Heart right ventricle (tissue), 16 donors: Measurements from ENCODE around the gene FAM9A. TPM values are rescaled to one million over a fixed set of nuclear protein-coding genes. Genes with fewer than 3 reads are reported as not detected.

Experiments used
- ATAC-seq, 8 donors: fragments of 200-7000 bp; cut with Tn5 transposase; one replicate each; pipeline ENCODE4 v1.9.1; 2020; ENCODE audit warnings: mild to moderate bottlenecking in 8 of 8, moderate library complexity in 8 of 8, moderate number of reproducible peaks in 1 of 8
- DNase-seq, 2 donors: peaks; one replicate each; pipeline ENCODE4 v3.0.0-alpha.2; 2020
- H3K27ac ChIP-seq, 10 donors: fragments of 200-600 bp; sonication (generic) in 2 of 10; one replicate each; pipeline versions ENCODE4 v1.5.0 to v1.8.0; 2020 to 2022; ENCODE audit warnings: mild to moderate bottlenecking in 3 of 10
- H3K27me3 ChIP-seq, 7 donors: fragments of 200-600 bp; one replicate each; pipeline ENCODE4 v1.8.0; 2021 to 2022; ENCODE audit warnings: mild to moderate bottlenecking in 2 of 7
- H3K36me3 ChIP-seq, 9 donors: fragments of 200-600 bp; sonication (generic) in 1 of 9; one replicate each; pipeline versions ENCODE4 v1.5.0 to v1.8.0; 2020 to 2022; ENCODE audit warnings: mild to moderate bottlenecking in 2 of 9
- H3K4me1 ChIP-seq, 9 donors: fragments of 200-600 bp; sonication (generic) in 1 of 9; one replicate each; pipeline versions ENCODE4 v1.5.0 to v1.8.0; 2020 to 2022; ENCODE audit warnings: mild to moderate bottlenecking in 4 of 9
- H3K4me3 ChIP-seq, 10 donors: fragments of 200-600 bp; sonication (generic) in 2 of 10; one replicate each; pipeline versions ENCODE4 v1.5.0 to v1.8.0; 2020 to 2022; ENCODE audit warnings: mild to moderate bottlenecking in 7 of 10, moderate library complexity in 2 of 10
- H3K9me3 ChIP-seq, 11 donors: fragments of 200-600 bp in 10 of 11; sonication (generic) in 2 of 11; one replicate each; pipeline versions ENCODE4 v1.5.0 to v1.8.0; 2013 to 2022; ENCODE audit warnings: mild to moderate bottlenecking in 2 of 11, control low read depth in 1 of 11, moderate library complexity in 1 of 11
- WGBS, 2 donors: extraction: QIAGEN DNeasy Blood & Tissue Kit; methylation state at CpG; one replicate each; pipeline ENCODE4 v1.1.7; 2013; ENCODE audit warnings: inconsistent platforms in 1 of 2; 5-methylcytosine and 5-hydroxymethylcytosine counted together
- intact Hi-C, 10 donors: fragments of 100-400 bp; cut with DNase I; formaldehyde crosslinking; loops; one replicate each; pipeline versions ENCODE4 v1.11.1 to v1.14.2; 2022
- long read RNA-seq, 3 donors: library from polyadenylated mRNA; unstranded; transcript quantifications; one replicate each; pipeline ENCODE4 v2.0.0, GENCODE V29; 2020 to 2021
- polyA plus RNA-seq, 2 donors: library from polyadenylated mRNA; stranded (reverse); fragments of 200-250 nt; gene quantifications; one replicate each; pipeline ENCODE4 v1.2.3, GENCODE V29; 2013
- total RNA-seq, 10 donors: library from RNA; stranded (reverse); fragmentation: NEBNext Ultra II Directional in 3 of 10; extraction: Animal tissue kit (Norgen Biotek cat#: 25700) in 3 of 10; gene quantifications; one replicate each; pipeline versions ENCODE4 v1.2.1 to v1.2.4, GENCODE V29; 2021 to 2023
- TF ChIP-seq, protein P1 (sequence below), 9 donors: fragments of 200-600 bp; sonication (generic) in 2 of 9; IDR thresholded peaks; one replicate each; pipeline versions ENCODE4 v1.5.0 to v1.8.0; 2021 to 2022; ENCODE audit warnings: antibody characterized with exemption in 9 of 9, mild to moderate bottlenecking in 5 of 9, moderate library complexity in 1 of 9
- donor health status: Arrhythmogenic right ventricular cardiomyopathy.
- donor health status: ischemic (EF 13 %, LVEDD 7.1; RV severe dilation, severe dysfunction).
- donor health status: healthy with polysubstance abuse.
- donor health status: DM: no; HTN: yes; CAD: no.
- donor health status: DM: no; HTN: no; CAD: no.
- donor health status: ischemic (EF 25% LVEDD 6.9; RV normal size, moderate dysfunction).
- donor health status: ischemic (EF 25% LVEDD 5.7; RV mildly dilated, moderate dysfunction).
- donor health status: healthy.
- donor health status: DM: yes; HTN: yes; CAD: no.
- donor health status: Ischemic cardiomyopathy.
- donor health status: ischemic (EF 35%, LVEDD 5.7; RV mildly dilated, moderate dysfunction).
- donor health status: nonischemic (EF 11% LVEDD 7.7; RV severe dilation, severe dysfunction).
- donor health status: DM: yes; HTN: yes; CAD: no.
- donor health status: PGD.
- donor health status: ischemic (EF 29% LVEDD 5.4; RV normal size, mild dysfunction).
- donor health status: nonischemic (EF 23%, LVEDD 6.1; RV moderate dilation, normal function).

FAM9A gene
- total RNA-seq (not detected), polyA plus RNA-seq (not detected)
- long read RNA-seq, donor 1 = 0 reads
- long read RNA-seq, donor 2 = 0 reads
- long read RNA-seq, donor 3 = 0 reads

DNA sequence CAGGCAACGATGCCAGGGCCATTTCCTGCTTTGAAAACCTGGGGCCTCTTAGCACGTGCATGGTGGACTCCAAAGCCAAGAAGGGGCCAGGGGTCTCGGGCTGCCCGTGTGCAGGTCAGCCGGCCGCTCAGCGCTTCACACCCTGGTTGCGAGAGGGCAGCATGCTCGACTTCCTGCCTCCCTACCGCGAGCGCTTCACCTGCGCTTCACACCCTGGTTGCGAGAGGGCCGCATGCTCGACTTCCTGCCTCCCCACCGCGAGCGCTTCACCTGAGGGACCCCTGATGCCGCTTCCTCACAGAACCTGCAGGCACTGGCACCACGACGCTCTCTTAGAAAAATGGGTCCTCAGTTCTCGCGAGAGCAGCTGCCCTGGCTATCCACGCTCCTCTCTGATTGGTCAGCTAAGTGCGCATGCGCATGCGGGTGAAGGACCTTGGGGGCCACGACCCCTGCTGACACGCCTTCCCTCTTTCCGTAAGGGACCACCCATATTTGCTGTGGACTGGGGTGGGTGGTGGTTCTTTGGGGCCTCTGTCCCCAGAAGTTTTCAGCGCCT lies at the start of gene FAM9A:
FAM9A (minus strand) TSS at position 343 of the 559 bp plus-strand sequence. CDS start 1,212 bp downstream, outside the sequence.
- Histone ChIP-seq H3K9me3 (no peaks in the 10 kb centered on the region), H3K27me3 (peaks cover 0 to 11% (median 0%) of the 10 kb centered on the region in 7 donors), H3K4me1 (no peaks in the 10 kb centered on the region), H3K36me3 (no peaks in the 10 kb centered on the region), H3K4me3 (no peak within 1 kb of the TSS), H3K27ac (no peak within 1 kb of the TSS)
- ATAC-seq (no peak), DNase-seq (no peak)
- 96 to 97% methylated on average over 20 to 32 of the region's 32 CpGs for WGBS, 2 donors
- TF ChIP-seq, protein P1, sequence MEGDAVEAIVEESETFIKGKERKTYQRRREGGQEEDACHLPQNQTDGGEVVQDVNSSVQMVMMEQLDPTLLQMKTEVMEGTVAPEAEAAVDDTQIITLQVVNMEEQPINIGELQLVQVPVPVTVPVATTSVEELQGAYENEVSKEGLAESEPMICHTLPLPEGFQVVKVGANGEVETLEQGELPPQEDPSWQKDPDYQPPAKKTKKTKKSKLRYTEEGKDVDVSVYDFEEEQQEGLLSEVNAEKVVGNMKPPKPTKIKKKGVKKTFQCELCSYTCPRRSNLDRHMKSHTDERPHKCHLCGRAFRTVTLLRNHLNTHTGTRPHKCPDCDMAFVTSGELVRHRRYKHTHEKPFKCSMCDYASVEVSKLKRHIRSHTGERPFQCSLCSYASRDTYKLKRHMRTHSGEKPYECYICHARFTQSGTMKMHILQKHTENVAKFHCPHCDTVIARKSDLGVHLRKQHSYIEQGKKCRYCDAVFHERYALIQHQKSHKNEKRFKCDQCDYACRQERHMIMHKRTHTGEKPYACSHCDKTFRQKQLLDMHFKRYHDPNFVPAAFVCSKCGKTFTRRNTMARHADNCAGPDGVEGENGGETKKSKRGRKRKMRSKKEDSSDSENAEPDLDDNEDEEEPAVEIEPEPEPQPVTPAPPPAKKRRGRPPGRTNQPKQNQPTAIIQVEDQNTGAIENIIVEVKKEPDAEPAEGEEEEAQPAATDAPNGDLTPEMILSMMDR (IDR thresholded peaks at IDR 0.05) = no peak
- intact Hi-C loops = no loop called here

DNA sequence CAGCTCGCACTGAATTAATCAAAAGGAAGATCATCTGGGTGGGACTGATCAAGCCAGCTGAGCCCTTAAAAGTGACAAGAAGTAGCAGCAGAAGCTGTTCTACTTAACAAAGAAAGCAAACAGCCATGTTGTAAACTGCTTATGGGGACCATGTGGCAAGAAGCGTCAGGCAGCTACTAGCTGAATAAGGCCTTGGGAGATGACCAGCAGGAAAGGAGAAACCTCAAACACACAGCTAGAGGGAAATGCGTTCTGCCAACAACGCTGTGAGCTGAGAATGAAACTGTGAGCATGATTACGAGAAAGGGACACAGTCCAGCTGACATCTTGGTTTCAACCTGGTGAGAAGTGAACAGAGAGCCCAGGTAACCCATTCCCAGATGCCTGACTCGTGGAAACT lies 49.3 kb upstream of the FAM9A start:
- 75 to 85% methylated on average over 6 of the region's 6 CpGs for WGBS, 2 donors
- Histone ChIP-seq H3K36me3 (no peaks in the 10 kb centered on the region), H3K27me3 (peaks cover 0 to 61% (median 0%) of the 10 kb centered on the region in 7 donors), H3K4me1 (no peaks in the 10 kb centered on the region), H3K4me3 (no peak overlapping the region), H3K9me3 (no peaks in the 10 kb centered on the region), H3K27ac (no peak overlapping the region)
- intact Hi-C loops = no loop called here
- TF ChIP-seq, protein P1 (IDR thresholded peaks at IDR 0.05) = no peak
- ATAC-seq (no peak), DNase-seq (no peak)

DNA sequence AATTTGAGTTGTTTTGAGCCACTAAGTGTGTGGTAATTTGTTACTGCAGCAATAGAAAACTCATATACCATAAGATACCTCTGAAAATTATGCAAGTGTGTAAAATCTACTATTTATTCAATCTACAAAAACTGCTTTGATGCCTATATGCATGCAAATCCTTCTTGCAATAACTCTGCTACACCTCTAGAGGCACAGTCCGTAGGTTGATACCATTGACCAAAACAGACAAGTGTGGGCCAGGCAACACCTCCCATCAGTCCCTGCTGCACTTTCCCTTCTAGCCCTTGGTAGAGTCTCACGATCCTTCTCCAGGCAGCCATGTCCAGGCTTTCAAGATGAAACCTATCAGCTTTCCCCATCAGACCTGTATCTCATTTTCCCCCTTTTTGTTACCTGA lies 48.8 kb upstream of the FAM9A start:
- no peak for DNase-seq
- 71% methylated on average over 2 of the region's 2 CpGs for WGBS, 2 donors
- Histone ChIP-seq H3K4me1 (no peaks in the 10 kb centered on the region), H3K4me3 (no peak overlapping the region), H3K27me3 (peaks cover 0 to 56% (median 0%) of the 10 kb centered on the region in 7 donors), H3K9me3 (no peaks in the 10 kb centered on the region), H3K36me3 (no peaks in the 10 kb centered on the region), H3K27ac (no peak overlapping the region)
- ATAC-seq = no peak
- intact Hi-C loops = no loop called here
- TF ChIP-seq, protein P1 (IDR thresholded peaks at IDR 0.05) = no peak

DNA sequence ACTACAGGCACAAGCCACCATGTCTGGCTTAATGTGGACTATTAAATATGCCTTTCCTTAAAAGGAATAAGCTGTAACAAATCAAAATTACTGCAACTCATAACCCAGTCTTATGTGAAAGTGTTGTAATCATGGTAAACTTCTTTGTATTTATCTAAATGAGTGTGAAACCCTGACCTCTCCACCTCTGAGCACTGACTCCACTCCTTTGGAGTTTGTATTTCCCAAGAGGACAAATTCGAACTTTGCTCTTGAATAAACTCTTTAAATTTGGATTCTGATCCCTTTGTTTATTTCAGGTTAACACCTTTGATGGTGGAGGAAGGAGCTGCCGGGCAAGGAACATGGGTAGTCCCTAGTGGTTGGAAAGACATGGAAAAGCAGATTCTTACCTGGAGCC lies 48.3 kb upstream of the FAM9A start:
- H3K27me3 ChIP-seq = peaks cover 0 to 53% (median 0%) of the 10 kb centered on the region in 7 donors
- intact Hi-C loops = no loop called here
- H3K4me3 ChIP-seq = no peak overlapping the region
- TF ChIP-seq, protein P1 (IDR thresholded peaks at IDR 0.05) = no peak
- no peaks in the 10 kb centered on the region for H3K9me3 ChIP-seq
- 73 to 80% methylated on average over 2 of the region's 2 CpGs for WGBS, 2 donors
- no peak overlapping the region for H3K27ac ChIP-seq
- ATAC-seq = no peak
- H3K36me3 ChIP-seq = no peaks in the 10 kb centered on the region
- H3K4me1 ChIP-seq = no peaks in the 10 kb centered on the region
- no peak for DNase-seq
